NCI-H187 (cell line): ENCODE data around the gene MYOZ3.

Experiments used
- DNase-seq, 2 experiments: peaks; one replicate each; lab custom pipeline; 2025; lab: John Stamatoyannopoulos, UW

Gene MYOZ3

DNA sequence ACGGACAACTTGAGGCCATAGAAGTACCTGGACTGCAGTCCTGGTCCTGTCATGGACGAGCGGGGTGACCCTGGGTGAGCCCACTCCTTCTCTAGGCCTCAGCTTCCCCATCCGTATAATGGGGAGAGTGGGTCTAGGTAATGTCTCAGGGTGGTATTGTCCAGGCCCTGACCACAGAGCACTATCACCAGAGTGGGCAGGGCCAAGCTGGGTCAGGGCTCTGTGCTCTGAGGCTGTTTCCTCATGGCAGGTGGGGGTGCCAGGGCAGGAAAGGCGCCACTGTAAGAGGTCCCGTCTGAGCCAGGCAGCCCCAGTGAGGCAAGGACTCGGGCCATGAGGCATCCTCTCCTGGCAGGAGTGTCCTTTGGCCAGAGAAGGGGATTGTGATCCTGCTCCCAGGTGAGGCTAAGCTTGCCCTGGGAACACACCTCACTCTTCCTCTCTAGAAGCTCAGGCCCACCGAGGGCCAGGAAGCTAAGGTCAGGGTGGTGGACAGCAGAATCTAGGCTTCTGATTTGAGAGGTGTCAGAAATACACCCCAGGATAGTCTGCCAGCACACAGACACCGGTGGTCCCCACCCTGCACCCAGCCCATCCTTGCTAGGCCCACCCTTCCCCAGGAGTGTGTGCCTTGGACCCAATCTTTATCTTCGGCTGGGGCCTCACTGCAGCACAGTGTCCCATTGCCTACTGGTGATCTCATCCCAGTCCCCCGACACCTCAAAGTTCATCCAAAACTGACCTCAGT is 1.5 kb upstream of the MYOZ3 start:
- no peak for DNase-seq

DNA sequence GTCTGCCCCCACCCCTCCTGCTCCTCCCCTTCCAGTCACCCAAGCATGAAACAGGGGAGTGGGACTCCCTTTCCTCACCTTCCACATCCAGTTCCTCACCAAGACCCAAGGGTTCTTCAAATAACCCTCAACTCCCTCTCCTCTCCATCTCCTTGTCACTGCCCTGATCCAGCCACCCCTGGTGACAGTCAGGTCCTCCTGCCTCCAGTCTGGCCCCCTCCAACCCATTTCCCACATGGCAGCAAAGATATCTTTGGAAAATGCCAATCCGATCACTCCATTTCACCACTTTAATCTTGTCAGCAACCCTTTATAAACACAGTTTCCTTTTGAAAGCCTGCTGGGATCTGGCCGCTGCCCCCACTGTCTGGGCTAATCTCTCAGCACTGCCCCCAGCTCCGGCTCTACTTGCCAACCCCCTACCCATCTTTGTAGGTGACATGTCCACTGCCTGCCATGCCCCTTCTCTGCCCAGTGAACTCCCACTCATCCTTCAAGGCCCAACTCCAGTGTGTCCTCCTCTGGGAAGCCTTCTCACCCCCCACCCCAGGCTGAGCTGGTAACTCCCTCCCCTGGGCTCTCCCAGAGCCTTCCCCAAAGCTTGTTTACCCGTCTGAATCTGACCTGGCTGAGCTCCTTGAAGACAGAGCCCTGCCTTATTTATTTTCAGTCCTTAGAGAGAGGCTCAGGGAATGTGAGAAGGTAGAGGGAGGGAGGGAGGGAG is 781 bp upstream of the MYOZ3 start:
- no peak for DNase-seq

DNA sequence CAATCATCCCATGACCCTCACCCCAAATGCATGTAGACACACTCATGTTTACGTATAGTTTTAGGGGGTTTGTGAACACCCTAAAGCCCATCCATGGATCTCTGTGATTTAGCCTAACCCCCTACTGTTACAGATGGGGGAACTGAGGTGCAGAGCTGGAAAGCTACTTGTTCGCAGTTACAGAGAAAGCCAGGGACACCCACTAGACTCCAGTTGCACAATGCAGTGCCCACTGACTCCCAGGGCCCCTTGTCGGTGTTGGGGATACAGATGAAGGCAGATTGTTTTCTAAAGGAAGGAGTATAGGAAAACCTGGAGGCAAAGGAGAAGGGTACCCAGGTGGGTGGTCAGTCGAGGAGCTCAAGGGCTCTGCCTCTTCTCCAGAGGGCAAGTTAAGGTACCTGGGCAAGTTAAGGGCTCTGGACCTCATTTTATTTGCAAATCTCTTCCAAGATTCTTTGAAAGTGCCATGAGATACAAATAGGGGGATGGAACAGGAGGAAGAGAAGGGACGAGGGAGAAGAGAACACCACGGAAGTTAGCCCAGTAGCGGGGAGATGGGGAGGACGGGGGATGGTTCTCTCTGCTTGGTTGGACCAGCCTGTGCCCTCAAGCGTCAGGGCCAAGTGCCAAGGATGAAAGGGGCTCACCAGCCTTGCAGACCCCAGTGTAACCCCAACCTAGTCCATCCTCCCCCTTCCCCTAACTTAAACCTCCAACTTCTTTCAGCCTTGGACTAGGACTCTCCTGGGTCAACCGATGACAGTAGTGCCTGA is 958 bp downstream of the MYOZ3 start:
- no peak for DNase-seq

DNA sequence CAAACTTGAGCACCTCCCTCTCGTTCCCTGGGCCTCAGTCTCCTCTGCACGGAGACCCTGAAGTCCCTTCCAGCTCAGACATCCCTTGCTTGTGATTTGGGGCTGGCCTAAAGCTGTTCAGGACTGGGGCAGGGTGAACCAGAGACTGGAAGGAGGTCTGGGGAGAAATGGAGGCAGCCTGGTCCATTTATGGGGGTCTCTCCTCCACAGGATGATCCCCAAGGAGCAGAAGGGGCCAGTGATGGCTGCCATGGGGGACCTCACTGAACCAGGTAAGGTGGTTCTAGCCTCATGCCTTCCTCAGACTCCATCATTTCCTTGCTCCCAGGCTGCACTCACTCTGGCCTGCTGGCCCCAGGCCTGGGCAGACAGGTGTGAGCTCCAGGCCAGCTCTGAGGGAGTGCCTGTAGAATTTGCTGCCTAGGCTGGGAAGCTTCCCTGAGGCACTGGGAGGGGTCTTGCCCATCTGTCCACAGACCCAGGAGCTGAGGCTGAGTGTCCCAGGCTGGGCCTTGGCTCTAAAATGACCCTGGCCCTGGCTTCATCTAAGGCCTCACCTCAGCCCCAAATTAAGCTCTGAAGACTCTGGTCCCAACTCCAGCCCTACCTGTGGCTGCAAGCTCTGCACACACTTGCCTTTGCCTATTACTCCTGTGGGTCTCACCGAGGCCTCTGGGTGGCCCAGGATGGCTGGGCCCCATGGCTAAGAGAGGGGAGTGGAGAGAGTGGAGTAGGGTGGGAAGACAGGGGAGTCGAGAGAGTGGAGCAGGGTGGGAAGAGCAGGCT is 1.9 kb downstream of the MYOZ3 start:
- no peak for DNase-seq

DNA sequence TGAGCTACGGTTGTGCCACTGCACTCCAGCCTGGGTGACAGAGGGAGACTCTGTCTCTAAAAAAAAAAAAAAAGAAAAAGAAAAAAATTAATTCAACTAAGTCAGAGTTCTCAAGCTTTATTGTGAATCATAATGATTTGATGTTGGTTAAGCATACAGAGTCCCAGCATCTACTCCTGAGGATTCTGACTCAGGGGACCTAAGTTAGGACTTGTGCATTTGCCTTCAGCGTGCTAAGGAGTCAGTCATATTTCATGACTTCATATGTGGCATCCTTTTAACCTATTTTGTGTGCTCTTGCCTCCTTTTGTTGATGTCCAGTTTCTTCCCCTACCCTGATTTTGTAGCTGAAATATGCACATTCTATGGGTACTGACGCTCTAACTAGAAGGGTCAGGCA is 2.9 kb downstream of the MYOZ3 start:
- no peak for DNase-seq

DNA sequence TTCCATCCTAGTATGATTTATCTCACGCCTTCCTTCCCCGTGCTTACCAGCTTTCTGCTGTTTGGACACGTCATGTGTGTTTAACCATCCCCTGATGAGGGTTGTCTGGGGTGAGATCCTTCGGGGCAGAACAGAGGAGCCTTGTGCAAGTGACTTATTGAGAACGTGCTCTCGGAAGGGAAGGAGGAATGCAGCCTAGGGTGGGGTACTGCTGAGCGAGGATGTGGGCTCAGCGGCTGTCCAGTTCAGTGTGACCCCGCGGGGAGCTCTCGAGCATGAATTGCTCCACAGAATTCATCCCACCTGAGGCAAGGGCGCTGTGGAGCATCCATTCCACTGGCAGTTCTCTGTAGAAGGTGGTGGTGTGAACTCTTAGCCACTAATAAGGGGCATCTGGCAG is 4.0 kb downstream of the MYOZ3 start:
- DNase-seq, result no peak

DNA sequence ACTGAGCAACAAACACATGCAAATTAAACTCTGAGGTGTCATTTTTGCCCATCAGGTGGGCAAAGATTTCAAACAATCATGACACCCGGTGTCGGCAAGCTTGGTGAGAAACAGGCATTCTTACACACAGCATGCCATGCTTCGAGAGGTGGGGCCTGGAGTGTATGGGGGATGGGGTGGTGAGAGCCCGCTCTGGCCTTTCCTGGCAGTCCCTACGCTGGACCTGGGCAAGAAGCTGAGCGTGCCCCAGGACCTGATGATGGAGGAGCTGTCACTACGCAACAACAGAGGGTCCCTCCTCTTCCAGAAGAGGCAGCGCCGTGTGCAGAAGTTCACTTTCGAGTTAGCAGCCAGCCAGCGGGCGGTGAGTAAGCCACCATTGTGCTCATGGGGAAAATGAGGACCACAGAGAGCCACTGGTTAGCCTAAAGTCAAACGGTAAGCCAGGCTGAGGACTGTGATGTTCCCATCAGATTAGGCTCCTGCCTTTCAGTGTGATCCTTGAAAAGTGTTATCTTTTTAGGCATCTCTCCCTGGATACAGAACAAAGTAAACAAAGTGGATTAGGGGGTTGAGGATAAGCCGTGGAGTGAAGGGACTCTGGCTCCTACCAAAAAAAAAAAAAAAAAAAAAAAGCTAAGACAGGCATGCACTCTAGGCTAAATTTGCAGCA is 9.4 kb downstream of the MYOZ3 start:
- no peak for DNase-seq

DNA sequence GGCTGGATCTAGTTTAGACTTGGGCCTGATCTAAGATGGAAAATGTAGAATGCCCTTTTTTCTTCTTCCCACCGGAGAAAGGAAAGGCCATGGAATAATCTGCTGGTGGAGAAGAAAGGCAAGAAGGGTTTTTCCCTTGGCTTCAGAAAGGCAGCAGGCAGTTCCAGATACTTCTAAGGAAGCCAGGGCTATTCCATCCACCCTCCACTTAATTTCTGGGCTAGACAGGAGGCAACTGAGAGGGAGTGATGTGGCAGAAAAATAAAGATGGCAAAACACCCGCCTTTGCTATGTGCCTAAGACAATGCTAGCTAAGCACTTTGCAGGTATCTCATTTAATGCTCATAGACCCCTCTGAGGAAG is 9.9 kb downstream of the MYOZ3 start:
- DNase-seq, result no peak

DNA sequence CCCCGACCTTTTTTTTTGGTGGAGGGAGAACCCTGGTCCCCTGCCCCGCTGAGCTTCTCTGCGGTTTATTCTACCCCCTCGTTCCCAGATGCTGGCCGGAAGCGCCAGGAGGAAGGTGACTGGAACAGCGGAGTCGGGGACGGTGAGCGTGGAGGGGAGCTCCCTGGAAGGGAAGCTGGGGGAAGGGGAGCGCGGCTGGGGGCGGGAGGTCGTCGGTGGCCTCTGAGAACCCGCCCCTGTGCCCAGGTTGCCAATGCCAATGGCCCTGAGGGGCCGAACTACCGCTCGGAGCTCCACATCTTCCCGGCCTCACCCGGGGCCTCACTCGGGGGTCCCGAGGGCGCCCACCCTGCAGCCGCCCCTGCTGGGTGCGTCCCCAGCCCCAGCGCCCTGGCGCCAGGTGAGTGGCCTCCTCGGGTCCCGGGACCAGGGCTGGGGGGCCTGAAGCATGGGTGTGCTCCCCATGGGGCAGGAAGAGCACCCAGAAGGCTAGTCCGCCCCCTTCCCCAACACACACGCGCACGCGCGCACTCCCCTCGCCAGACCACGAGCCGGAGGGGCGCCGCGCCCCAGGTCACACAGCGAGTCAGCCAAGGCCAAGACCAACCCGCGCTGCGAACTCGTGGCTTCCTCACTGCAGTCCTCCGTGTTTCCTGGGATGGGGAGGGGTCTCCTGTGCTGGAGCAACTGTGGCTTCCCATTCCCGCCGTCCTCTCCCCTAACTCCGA is 10.6 kb downstream of the MYOZ3 start:
- DNase-seq, result no peak

DNA sequence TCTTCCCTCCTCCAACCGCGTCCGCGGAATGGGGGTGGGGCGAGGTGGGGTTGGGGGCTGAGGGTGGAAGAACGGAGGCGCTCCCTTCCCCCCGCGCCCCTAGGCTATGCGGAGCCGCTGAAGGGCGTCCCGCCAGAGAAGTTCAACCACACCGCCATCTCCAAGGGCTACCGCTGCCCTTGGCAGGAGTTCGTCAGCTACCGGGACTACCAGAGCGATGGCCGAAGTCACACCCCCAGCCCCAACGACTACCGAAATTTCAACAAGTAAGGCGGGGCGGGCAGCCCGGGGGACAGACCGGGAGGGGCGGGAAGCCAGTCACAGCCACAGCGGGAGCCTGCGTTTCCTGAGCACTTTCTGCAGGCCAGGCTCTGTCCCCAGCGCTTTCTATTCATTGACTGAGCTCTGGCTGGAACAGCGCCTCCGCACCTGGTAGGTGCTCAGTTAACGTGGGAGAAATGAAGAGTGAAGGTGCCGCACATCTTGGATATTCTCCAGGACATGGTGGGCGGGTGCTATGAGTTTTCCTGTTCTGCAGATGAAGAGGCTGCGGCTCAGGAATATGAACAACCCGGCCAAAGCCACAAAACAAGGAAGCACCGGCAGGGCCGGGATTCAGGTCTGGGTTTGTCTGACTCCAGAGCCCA is 11.3 kb downstream of the MYOZ3 start:
- DNase-seq, result no peak

DNA sequence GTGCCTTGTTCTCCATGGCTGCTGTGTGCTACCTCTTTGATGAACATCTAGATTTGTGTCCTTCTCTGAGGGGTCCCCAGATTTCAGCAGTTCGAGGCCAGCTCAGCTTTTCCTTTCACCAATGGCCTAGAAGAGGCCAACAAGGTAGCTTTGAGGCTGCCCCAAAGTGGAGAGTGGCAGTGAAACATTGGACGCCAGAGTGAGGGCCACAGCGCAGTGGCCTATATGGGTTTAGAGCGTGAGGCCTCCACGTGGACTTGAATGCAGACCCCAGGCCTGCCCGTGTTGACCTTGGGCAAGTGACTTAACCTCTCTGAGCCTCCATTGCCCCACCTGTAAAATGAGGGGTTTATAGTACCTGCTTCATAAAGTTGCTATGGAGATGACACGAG is 11.8 kb downstream of the MYOZ3 start:
- DNase-seq, result no peak

DNA sequence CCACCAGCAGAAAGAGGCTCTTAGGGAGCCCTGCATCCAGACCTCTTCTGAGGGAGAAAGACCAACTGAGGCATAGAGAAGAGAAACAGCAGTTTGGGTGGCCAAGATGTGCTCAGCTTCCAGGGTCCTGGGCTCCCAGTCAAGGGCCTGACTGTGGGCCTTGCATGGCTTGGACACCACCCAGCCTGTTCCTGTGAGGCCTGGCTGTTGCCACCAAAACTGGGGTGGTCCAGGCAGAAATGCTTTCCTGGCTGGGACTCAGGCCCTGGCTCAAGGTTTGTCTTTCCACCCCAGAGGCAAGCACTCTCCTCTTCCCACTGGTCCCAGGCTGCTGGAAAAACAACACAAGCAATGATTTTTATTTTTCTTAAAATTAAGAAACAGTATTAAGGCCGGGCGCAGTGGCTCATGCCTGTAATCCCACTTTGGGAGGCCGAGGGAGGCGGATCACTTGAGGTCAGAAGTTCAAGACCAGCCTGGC is 13.3 kb downstream of the MYOZ3 start:
- DNase-seq, result no peak

DNA sequence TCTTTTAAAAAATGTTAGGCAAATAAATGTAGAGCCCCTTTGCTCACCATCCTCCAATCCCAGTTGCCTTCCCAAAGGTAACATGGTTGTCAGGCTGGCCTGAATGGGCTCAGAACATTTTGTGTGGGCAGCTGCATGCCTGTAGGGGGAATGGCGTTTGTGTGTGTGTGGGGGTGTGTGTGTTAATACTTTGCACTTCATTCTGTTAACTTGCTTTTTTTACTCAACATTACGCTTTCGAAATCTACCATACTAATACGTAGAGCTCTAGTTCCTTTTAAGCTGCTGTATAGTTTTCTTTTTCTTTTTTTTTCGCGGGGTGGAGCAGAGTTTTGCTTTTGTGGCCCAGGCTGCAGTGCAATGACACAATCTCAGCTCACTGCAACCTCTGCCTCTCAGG is 14.0 kb downstream of the MYOZ3 start:
- DNase-seq, result no peak

DNA sequence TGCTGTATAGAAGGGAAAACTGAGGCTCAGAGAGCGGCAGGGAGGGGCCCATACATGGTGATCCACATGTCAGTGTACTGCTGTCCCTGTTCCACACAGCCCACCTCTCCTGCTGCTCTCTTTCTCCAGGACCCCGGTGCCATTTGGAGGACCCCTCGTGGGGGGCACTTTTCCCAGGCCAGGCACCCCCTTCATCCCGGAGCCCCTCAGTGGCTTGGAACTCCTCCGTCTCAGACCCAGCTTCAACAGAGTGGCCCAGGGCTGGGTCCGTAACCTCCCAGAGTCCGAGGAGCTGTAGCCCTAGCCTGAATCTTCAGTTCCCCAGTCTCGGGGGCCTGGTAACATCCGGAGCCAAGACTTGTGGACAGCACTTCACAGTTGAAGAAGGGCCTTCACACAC is 15.5 kb downstream of the MYOZ3 start:
- DNase-seq, result no peak

DNA sequence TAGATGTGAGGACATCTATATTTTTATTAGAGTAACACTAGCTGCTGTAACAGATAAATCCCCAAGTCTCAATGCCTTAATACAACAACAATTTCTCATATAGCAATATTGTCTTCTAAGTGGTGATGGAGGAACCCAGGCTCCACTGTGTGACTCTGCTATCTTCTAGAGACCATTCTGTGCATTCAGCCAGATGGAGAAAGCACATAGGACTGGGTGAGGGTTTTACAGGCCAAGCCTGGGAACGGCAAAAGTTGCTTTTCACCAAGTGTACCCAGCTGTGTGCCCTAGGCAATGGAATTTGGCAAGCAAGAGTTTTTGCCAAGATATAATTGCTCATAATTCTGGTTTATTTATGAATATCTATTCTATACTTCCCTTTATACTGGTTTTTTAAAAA is 28.1 kb downstream of the MYOZ3 start:
- no peak for DNase-seq

DNA sequence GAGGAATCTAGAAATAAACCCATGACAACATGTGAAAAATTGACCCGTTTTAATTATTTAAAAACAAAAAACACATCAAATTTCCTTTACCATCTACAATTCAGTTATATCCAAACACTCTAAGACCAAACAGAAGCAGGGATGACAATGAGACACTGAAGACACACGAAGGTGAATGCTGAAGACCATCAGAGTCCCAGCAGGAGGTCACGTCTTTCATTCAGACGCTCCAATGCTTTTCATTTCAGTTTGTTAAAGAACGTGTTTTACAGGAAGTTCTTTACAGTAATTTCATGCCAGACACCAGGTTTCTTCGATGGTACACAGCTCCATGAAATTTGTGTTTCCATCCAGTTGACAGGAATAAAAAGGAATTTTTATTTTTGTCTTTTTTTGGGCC is 29.7 kb downstream of the MYOZ3 start:
- no peak for DNase-seq

DNA sequence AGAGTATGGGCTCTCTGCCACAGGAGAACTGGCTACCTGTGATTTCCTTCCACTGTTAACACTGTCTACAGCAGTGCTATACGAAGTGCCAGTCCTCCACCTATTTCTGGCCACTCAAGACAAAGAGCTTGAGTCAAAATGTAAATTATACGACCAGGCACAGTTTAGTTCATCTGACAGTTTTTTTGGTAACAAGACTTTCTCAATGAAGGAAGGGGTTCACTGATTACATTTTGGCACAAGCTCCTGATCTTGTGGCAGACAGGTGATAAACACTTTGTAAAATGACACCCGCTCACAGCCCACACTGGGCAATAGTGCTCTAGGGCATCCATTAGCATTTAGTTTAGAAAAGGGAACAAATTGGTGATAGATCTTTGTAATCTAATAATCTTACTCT is 31.2 kb downstream of the MYOZ3 start:
- no peak for DNase-seq

DNA sequence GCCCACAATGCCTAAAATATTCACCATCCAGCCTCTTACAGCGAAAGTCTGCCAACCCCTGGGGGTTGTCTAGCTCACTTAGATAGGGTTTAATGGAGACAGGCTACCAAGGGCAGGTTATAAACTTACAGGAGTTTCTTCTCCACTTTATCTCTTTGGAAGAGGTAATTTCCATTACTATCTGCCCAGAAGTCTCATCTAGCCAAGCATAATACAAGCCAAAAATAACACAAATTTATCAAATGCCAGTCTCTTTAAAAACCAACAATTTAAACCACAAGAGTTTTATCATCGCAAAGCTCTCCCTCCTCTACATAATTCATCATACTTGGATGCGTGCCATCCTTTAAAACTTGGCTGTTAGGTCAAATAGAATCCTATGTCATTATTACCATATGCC is 33.6 kb downstream of the MYOZ3 start:
- DNase-seq, result no peak

DNA sequence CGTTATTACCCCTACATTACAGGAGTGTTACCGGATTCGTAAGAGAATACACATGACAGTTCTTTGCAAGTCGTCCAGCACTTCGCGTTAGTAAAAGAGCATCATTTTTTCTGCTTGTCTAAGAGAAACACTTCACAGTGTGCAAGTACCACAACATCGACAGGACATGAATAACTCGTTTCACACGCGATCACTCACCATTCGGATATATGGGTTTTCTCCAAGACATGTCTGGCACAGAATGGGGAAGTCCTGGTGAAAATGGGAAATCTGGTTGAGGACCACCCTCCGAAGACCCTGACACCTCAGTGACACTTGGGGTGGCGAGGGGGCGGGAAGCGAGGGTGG is 39.2 kb downstream of the MYOZ3 start:
- DNase-seq, result no peak

DNA sequence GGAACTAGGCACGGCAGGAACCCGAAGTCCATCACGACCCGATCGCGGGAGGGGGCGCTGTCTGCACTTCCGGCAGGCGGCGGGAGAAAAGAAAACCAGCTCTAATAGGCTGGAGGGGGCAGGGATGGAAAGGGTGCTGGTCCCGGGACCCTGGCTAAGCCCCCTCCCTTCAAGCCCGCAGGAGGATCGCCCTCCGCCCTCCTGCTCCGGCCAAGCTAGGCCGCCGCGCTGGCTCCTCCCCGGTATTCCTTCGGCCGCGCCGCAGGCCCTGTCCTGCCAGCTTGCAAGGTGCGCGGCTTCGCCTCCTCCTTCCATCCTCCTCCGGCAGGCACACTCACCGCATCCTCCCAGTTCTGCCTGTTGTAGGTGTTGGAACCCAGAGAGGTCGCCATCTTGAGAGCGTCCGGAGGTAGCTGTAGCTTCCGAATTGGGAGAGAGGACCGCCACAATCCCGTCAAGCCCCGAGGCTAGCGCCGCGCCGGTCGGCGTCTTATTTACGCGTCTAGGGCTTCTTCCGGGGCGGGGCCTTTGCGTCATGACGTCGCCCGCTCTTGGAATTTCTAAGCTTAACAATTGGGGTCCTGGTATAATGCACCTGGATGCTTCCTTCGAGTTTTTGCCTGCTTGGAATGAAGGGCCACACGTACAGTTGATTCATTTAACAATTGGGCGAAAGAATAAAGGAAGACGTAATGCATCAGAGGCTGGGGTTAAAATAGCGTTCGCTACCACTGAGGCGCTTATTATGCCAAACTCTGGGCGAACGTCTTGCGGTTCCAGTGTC is 39.7 kb downstream of the MYOZ3 start, which contains the start of gene RBM22:
TSS of gene RBM22 (minus strand) at position 469 of the 784 bp plus-strand sequence. CDS start at position 392, 77 bp downstream.
- peak; percentile 70 to 89 for DNase-seq
